Measurements from ENCODE around the gene HTR3E.
"Not testable (repeated sequence)": the region's sequence is repeated elsewhere in the genome, so short reads cannot be mapped to it uniquely, and the experiment has no call there.

HTR3E gene

GRCh38 chr3:184145751-184146270 is 48.9 kb downstream of the HTR3E start:
- in situ Hi-C loops (cut with HindIII; ENCODE audit: low pct_ligation_motif_present, low pct_unique_long_range_greater_than_20kb, low sequenced_read_pairs): no loop called here
- DNase-seq: no peak

GRCh38 chr3:184148076-184148475 is 51.2 kb downstream of the HTR3E start:
- DNase-seq: no peak
- in situ Hi-C loops (cut with HindIII; ENCODE audit: low pct_ligation_motif_present, low pct_unique_long_range_greater_than_20kb, low sequenced_read_pairs): no loop called here

GRCh38 chr3:184149123-184149522 is 52.3 kb downstream of the HTR3E start:
- in situ Hi-C loops (cut with HindIII; ENCODE audit: low pct_ligation_motif_present, low pct_unique_long_range_greater_than_20kb, low sequenced_read_pairs): no loop called here
- no peak for DNase-seq

- in situ Hi-C loops (cut with HindIII; ENCODE audit: low pct_ligation_motif_present, low pct_unique_long_range_greater_than_20kb, low sequenced_read_pairs): not testable (repeated sequence)
- peak; percentile 20 for DNase-seq
These were observed 52.9 kb downstream of the HTR3E start for GRCh38 chr3:184149770-184150169.

GRCh38 chr3:184154885-184155643 is 58.2 kb downstream of the HTR3E start, which contains the start of gene DVL3:
Gene DVL3 (plus strand): TSS chr3:184155377. CDS start chr3:184155636, 259 bp downstream.
- in situ Hi-C loops (cut with HindIII; ENCODE audit: low pct_ligation_motif_present, low pct_unique_long_range_greater_than_20kb, low sequenced_read_pairs): no loop called here
- DNase-seq: peak; percentile 60

- in situ Hi-C loops (cut with HindIII; ENCODE audit: low pct_ligation_motif_present, low pct_unique_long_range_greater_than_20kb, low sequenced_read_pairs): no loop called here
- DNase-seq: peak; percentile 35
These were observed 59.0 kb downstream of the HTR3E start for GRCh38 chr3:184155644-184156521.

GRCh38 chr3:184156522-184156955 is 59.7 kb downstream of the HTR3E start:
- DNase-seq: peak; percentile 39
- in situ Hi-C loops (cut with HindIII; ENCODE audit: low pct_ligation_motif_present, low pct_unique_long_range_greater_than_20kb, low sequenced_read_pairs): no loop called here
